NCI-H446 (cell line): Measurements from ENCODE around the gene TTLL10.
"Not testable (repeated sequence)": the region's sequence is repeated elsewhere in the genome, so short reads cannot be mapped to it uniquely, and the experiment has no call there.

Experiments used
- DNase-seq, 2 experiments: peaks; one replicate each; lab custom pipeline; 2025; lab: John Stamatoyannopoulos, UW

Gene TTLL10

GRCh38 chr1:1189111-1189510 lies 15.4 kb downstream of the TTLL10 start:
- no peak for DNase-seq

GRCh38 chr1:1191734-1192133 lies 18.1 kb downstream of the TTLL10 start:
- DNase-seq = no peak

GRCh38 chr1:1194723-1195122 lies 21.0 kb downstream of the TTLL10 start:
- DNase-seq = no peak

GRCh38 chr1:1195726-1196125 lies 22.0 kb downstream of the TTLL10 start:
- not testable (repeated sequence) for DNase-seq

- no peak for DNase-seq
Observed at GRCh38 chr1:1196431-1197187, 22.9 kb downstream of the TTLL10 start.

GRCh38 chr1:1197188-1197500 lies 23.5 kb downstream of the TTLL10 start:
- no peak for DNase-seq

GRCh38 chr1:1197551-1198422 lies 24.1 kb downstream of the TTLL10 start:
- no peak for DNase-seq

- no peak for DNase-seq
Observed at GRCh38 chr1:1198423-1199140, 24.9 kb downstream of the TTLL10 start.

GRCh38 chr1:1199141-1199960 lies 25.7 kb downstream of the TTLL10 start:
- no peak for DNase-seq

- no peak for DNase-seq
Observed at GRCh38 chr1:1199961-1200875, 26.5 kb downstream of the TTLL10 start.

GRCh38 chr1:1200876-1201810 lies 27.5 kb downstream of the TTLL10 start:
- no peak for DNase-seq

GRCh38 chr1:1202831-1203560 lies 29.3 kb downstream of the TTLL10 start:
- DNase-seq = no peak

- no peak for DNase-seq
Observed at GRCh38 chr1:1203561-1204424, 30.1 kb downstream of the TTLL10 start.

GRCh38 chr1:1204425-1204920 lies 30.8 kb downstream of the TTLL10 start:
- no peak for DNase-seq

- no peak for DNase-seq
Observed at GRCh38 chr1:1204998-1205768, 31.5 kb downstream of the TTLL10 start.

GRCh38 chr1:1205769-1206375 lies 32.2 kb downstream of the TTLL10 start:
- DNase-seq = no peak
